GM23338 (cell line): ENCODE results near the gene SPI1. TPM values are rescaled to one million over a fixed set of nuclear protein-coding genes. Genes with fewer than 3 reads are reported as not detected.

Experiments used
- ATAC-seq: fragments of 200-7000 bp; cut with Tn5 transposase; 3 replicates; pipeline ENCODE4 v1.9.1; 2020
- DNase-seq: peaks from one replicate; pipeline ENCODE4 v3.0.0-alpha.2; 2015; ENCODE audit warnings: low spot score
- H2AFZ ChIP-seq: fragments of 200-600 bp; sonication (generic); 2 replicates; pipeline ENCODE4 v1.8.0; 2016; ENCODE audit warnings: antibody characterized with exemption, mild to moderate bottlenecking, moderate library complexity
- H3F3A ChIP-seq: fragments of 200-600 bp; sonication (generic); replicated peaks from 2 replicates; pipeline ENCODE4 v1.8.0; 2017; ENCODE audit warnings: antibody characterized with exemption, mixed run types, low read depth
- H3K27ac ChIP-seq: fragments of 200-600 bp; sonication (generic); 2 replicates; pipeline ENCODE4 v1.6.1; 2016; ENCODE audit warnings: low read depth
- H3K27me3 ChIP-seq: fragments of 200-600 bp; sonication (generic); 2 replicates; pipeline ENCODE4 v1.8.0; 2016; ENCODE audit warnings: mild to moderate bottlenecking, mixed run types, moderate library complexity; ENCODE audit not compliant: insufficient read depth
- H3K36me3 ChIP-seq: fragments of 200-600 bp; sonication (generic); 2 replicates; pipeline ENCODE4 v1.8.0; 2016; ENCODE audit warnings: mild to moderate bottlenecking; ENCODE audit not compliant: insufficient read depth
- H3K4me1 ChIP-seq: fragments of 200-600 bp; sonication (generic); 2 replicates; pipeline ENCODE4 v1.8.0; 2016; ENCODE audit warnings: mild to moderate bottlenecking, moderate library complexity; ENCODE audit not compliant: insufficient read depth
- H3K4me2 ChIP-seq: fragments of 200-600 bp; sonication (generic); 2 replicates; pipeline ENCODE4 v1.7.1; 2017; ENCODE audit warnings: mixed run types
- H3K4me3 ChIP-seq: fragments of 200-600 bp; sonication (generic); 2 replicates; pipeline ENCODE4 v1.6.1; 2016; ENCODE audit warnings: mixed run types
- H3K79me2 ChIP-seq: fragments of 200-600 bp; sonication (generic); replicated peaks from 2 replicates; pipeline ENCODE4 v1.8.0; 2017; ENCODE audit warnings: mild to moderate bottlenecking; ENCODE audit not compliant: insufficient read depth
- H3K9me2 ChIP-seq: fragments of 200-600 bp; sonication (generic); 2 replicates; pipeline ENCODE4 v1.8.0; 2017; ENCODE audit not compliant: insufficient read depth
- H4K20me1 ChIP-seq: fragments of 200-600 bp; sonication (generic); replicated peaks from 2 replicates; pipeline ENCODE4 v1.8.0; 2017; ENCODE audit warnings: mild to moderate bottlenecking; ENCODE audit not compliant: insufficient read depth
- H3K27ac Mint-ChIP-seq: 2 replicates; pipeline ENCODE4 v1.8.0; 2020; ENCODE audit warnings: inconsistent platforms, mild to moderate bottlenecking, moderate library complexity, mixed read lengths
- H3K27me3 Mint-ChIP-seq: 3 replicates; pipeline ENCODE4 v1.8.0; 2022; ENCODE audit warnings: low read depth, mild to moderate bottlenecking, moderate library complexity, mixed read lengths, inconsistent platforms; ENCODE audit not compliant: insufficient read depth, poor library complexity
- H3K36me3 Mint-ChIP-seq: 3 replicates; pipeline ENCODE4 v1.8.0; 2021; ENCODE audit warnings: low read depth, mild to moderate bottlenecking, inconsistent platforms, moderate library complexity, mixed read lengths
- H3K4me1 Mint-ChIP-seq: 3 replicates; pipeline ENCODE4 v1.8.0; 2020; ENCODE audit warnings: mild to moderate bottlenecking, inconsistent platforms, mixed read lengths
- H3K4me3 Mint-ChIP-seq: 3 replicates; pipeline ENCODE4 v1.8.0; 2021; ENCODE audit warnings: moderate library complexity, mild to moderate bottlenecking, inconsistent platforms, mixed read lengths
- H3K9me3 Mint-ChIP-seq: 3 replicates; pipeline ENCODE4 v1.8.0; 2020; ENCODE audit warnings: moderate library complexity, mild to moderate bottlenecking, inconsistent platforms, mixed read lengths
- CREB1 ChIP-seq: fragments of 250-450 bp; sonication (Bioruptor Pico); IDR thresholded peaks from 2 replicates; pipeline ENCODE4 v1.5.0; 2020; ENCODE audit warnings: low read depth, mild to moderate bottlenecking, moderate library complexity
- CTCF ChIP-seq, 2 experiments: fragments of 200-600 bp in 1 of 2; sonication (generic) in 1 of 2; conservative IDR thresholded peaks; 2 replicates each; pipeline versions ENCODE4 v1.5.1 to v1.6.1; 2016 to 2017; ENCODE audit warnings: antibody characterized with exemption in 2 of 2, low read depth in 2 of 2, mild to moderate bottlenecking in 2 of 2, moderate library complexity in 1 of 2
- ETS1 ChIP-seq: IDR thresholded peaks from 2 replicates; pipeline ENCODE4 v1.6.1; 2016; ENCODE audit warnings: antibody characterized with exemption
- EZH2 ChIP-seq: fragments of 200-600 bp; sonication (generic); IDR thresholded peaks from one replicate; pipeline ENCODE4 v1.8.0; 2017; ENCODE audit warnings: antibody characterized with exemption, mild to moderate bottlenecking, low read depth; ENCODE audit not compliant: unreplicated experiment
- EZH2phosphoT487 ChIP-seq: fragments of 200-600 bp; sonication (generic); IDR thresholded peaks from one replicate; pipeline ENCODE4 v1.8.1; 2018; ENCODE audit warnings: antibody characterized with exemption; ENCODE audit not compliant: unreplicated experiment
- JUNB ChIP-seq: IDR thresholded peaks from one replicate; pipeline ENCODE4 v1.6.1; 2016; ENCODE audit warnings: antibody characterized with exemption; ENCODE audit not compliant: unreplicated experiment
- NANOG ChIP-seq: IDR thresholded peaks from 2 replicates; pipeline ENCODE4 v1.6.1; 2016; ENCODE audit warnings: antibody characterized with exemption, borderline replicate concordance
- POLR2AphosphoS5 ChIP-seq: IDR thresholded peaks from 2 replicates; pipeline ENCODE4 v1.6.1; 2016; ENCODE audit warnings: antibody characterized with exemption, low read depth
- STAT1 ChIP-seq: IDR thresholded peaks from one replicate; pipeline ENCODE4 v1.6.1; 2016; ENCODE audit warnings: antibody characterized with exemption; ENCODE audit not compliant: unreplicated experiment
- ZNF114 ChIP-seq: fragments of 250-450 bp; sonication (Bioruptor Pico); IDR thresholded peaks from 2 replicates; pipeline ENCODE4 v1.5.0; 2020; ENCODE audit warnings: mild to moderate bottlenecking, moderate library complexity
- ZNF331 ChIP-seq: fragments of 250-450 bp; sonication (Bioruptor Pico); IDR thresholded peaks from 2 replicates; pipeline ENCODE4 v1.5.0; 2020; ENCODE audit warnings: low read depth, mild to moderate bottlenecking, moderate library complexity
- polyA plus RNA-seq: library from polyadenylated mRNA; unstranded; fragments of >200 nt; fragmentation: Nextera tagmentation; extraction: Ambion mirVana; gene quantifications from 2 replicates; pipeline ENCODE4 v1.2.1, GENCODE V29; 2016
- total RNA-seq: library from RNA; depleted of rRNA; stranded (reverse); fragments of >200 nt; shearing (Covaris generic); gene quantifications from 2 replicates; pipeline ENCODE4 v1.2.3, GENCODE V29; 2014
- TF ChIP-seq, protein P1 (sequence below): IDR thresholded peaks from one replicate; pipeline ENCODE4 v1.6.1; 2018; ENCODE audit warnings: antibody characterized with exemption; ENCODE audit not compliant: unreplicated experiment
- TF ChIP-seq, protein P2 (sequence below): fragments of 250-450 bp; sonication (Bioruptor Pico); IDR thresholded peaks from 2 replicates; pipeline ENCODE4 v1.5.0; 2020; ENCODE audit warnings: mild to moderate bottlenecking, moderate library complexity

SPI1 gene
- total and polyA plus RNA-seq, 2 experiments from 2014 or later, result 0.23 TPM; not detected in 1

- H3K4me2 ChIP-seq, result no peak overlapping the region
- H3K36me3 Mint-ChIP-seq, result peaks cover 8% of the 10 kb centered on the region; the same call in 2 of the 3 replicates
- no peaks in the 10 kb centered on the region for H3K27me3 ChIP-seq
- H3K4me3 Mint-ChIP-seq, result no peak overlapping the region; the same call in 2 of the 3 replicates
- no peak overlapping the region for H3K27ac ChIP-seq
- H3K79me2 ChIP-seq, result no peaks in the 10 kb centered on the region
- no peak overlapping the region for H3K4me3 ChIP-seq
- H3K9me3 Mint-ChIP-seq, result no peaks in the 10 kb centered on the region
- no peaks in the 10 kb centered on the region for H3K9me2 ChIP-seq
- H4K20me1 ChIP-seq, result no peaks in the 10 kb centered on the region; the same call in 1 of the 2 replicates
- H3F3A ChIP-seq, result no peaks in the 10 kb centered on the region
- TF ChIP-seq CREB1 (CRISPR knock-in tag) (no peak), EZH2phosphoT487 (no peak), EZH2 (no peak), ETS1 (no peak), JUNB (no peak), NANOG (no peak), CTCF (conservative IDR thresholded peaks at IDR 0.05; ENCODE audit: low read depth in 2 of 2) (no peak), ZNF331 (CRISPR knock-in tag) (no peak), POLR2AphosphoS5 (no peak), STAT1 (no peak), ZNF114 (CRISPR knock-in tag) (no peak)
- TF ChIP-seq, protein P1, sequence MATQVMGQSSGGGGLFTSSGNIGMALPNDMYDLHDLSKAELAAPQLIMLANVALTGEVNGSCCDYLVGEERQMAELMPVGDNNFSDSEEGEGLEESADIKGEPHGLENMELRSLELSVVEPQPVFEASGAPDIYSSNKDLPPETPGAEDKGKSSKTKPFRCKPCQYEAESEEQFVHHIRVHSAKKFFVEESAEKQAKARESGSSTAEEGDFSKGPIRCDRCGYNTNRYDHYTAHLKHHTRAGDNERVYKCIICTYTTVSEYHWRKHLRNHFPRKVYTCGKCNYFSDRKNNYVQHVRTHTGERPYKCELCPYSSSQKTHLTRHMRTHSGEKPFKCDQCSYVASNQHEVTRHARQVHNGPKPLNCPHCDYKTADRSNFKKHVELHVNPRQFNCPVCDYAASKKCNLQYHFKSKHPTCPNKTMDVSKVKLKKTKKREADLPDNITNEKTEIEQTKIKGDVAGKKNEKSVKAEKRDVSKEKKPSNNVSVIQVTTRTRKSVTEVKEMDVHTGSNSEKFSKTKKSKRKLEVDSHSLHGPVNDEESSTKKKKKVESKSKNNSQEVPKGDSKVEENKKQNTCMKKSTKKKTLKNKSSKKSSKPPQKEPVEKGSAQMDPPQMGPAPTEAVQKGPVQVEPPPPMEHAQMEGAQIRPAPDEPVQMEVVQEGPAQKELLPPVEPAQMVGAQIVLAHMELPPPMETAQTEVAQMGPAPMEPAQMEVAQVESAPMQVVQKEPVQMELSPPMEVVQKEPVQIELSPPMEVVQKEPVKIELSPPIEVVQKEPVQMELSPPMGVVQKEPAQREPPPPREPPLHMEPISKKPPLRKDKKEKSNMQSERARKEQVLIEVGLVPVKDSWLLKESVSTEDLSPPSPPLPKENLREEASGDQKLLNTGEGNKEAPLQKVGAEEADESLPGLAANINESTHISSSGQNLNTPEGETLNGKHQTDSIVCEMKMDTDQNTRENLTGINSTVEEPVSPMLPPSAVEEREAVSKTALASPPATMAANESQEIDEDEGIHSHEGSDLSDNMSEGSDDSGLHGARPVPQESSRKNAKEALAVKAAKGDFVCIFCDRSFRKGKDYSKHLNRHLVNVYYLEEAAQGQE, result no peak
- TF ChIP-seq, protein P2, sequence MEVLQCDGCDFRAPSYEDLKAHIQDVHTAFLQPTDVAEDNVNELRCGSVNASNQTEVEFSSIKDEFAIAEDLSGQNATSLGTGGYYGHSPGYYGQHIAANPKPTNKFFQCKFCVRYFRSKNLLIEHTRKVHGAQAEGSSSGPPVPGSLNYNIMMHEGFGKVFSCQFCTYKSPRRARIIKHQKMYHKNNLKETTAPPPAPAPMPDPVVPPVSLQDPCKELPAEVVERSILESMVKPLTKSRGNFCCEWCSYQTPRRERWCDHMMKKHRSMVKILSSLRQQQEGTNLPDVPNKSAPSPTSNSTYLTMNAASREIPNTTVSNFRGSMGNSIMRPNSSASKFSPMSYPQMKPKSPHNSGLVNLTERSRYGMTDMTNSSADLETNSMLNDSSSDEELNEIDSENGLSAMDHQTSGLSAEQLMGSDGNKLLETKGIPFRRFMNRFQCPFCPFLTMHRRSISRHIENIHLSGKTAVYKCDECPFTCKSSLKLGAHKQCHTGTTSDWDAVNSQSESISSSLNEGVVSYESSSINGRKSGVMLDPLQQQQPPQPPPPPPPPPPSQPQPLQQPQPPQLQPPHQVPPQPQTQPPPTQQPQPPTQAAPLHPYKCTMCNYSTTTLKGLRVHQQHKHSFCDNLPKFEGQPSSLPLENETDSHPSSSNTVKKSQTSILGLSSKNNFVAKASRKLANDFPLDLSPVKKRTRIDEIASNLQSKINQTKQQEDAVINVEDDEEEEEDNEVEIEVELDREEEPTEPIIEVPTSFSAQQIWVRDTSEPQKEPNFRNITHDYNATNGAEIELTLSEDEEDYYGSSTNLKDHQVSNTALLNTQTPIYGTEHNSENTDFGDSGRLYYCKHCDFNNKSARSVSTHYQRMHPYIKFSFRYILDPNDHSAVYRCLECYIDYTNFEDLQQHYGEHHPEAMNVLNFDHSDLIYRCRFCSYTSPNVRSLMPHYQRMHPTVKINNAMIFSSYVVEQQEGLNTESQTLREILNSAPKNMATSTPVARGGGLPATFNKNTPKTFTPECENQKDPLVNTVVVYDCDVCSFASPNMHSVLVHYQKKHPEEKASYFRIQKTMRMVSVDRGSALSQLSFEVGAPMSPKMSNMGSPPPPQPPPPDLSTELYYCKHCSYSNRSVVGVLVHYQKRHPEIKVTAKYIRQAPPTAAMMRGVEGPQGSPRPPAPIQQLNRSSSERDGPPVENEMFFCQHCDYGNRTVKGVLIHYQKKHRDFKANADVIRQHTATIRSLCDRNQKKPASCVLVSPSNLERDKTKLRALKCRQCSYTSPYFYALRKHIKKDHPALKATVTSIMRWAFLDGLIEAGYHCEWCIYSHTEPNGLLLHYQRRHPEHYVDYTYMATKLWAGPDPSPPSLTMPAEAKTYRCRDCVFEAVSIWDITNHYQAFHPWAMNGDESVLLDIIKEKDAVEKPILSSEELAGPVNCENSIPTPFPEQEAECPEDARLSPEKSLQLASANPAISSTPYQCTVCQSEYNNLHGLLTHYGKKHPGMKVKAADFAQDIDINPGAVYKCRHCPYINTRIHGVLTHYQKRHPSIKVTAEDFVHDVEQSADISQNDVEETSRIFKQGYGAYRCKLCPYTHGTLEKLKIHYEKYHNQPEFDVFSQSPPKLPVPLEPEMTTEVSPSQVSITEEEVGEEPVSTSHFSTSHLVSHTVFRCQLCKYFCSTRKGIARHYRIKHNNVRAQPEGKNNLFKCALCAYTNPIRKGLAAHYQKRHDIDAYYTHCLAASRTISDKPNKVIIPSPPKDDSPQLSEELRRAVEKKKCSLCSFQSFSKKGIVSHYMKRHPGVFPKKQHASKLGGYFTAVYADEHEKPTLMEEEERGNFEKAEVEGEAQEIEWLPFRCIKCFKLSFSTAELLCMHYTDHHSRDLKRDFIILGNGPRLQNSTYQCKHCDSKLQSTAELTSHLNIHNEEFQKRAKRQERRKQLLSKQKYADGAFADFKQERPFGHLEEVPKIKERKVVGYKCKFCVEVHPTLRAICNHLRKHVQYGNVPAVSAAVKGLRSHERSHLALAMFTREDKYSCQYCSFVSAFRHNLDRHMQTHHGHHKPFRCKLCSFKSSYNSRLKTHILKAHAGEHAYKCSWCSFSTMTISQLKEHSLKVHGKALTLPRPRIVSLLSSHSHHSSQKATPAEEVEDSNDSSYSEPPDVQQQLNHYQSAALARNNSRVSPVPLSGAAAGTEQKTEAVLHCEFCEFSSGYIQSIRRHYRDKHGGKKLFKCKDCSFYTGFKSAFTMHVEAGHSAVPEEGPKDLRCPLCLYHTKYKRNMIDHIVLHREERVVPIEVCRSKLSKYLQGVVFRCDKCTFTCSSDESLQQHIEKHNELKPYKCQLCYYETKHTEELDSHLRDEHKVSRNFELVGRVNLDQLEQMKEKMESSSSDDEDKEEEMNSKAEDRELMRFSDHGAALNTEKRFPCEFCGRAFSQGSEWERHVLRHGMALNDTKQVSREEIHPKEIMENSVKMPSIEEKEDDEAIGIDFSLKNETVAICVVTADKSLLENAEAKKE (CRISPR knock-in tag), result no peak
- ATAC-seq (no peak), DNase-seq (no peak)
- H3K27me3 Mint-ChIP-seq, result peaks cover 12% of the 10 kb centered on the region
- no peak overlapping the region for H2AFZ ChIP-seq
- H3K4me1 Mint-ChIP-seq, result no peaks in the 10 kb centered on the region
- H3K36me3 ChIP-seq, result no peaks in the 10 kb centered on the region
- no peaks in the 10 kb centered on the region for H3K4me1 ChIP-seq
- no peak overlapping the region for H3K27ac Mint-ChIP-seq
Observed at GRCh38 chr11:47332303-47332711, 46.0 kb downstream of the SPI1 start.
